Measurements from ENCODE around the gene SCAPER.
A peak's percentile ranks its signal among the peaks of the same experiment; 100 is the strongest.
"Not testable (repeated sequence)": the region's sequence is repeated elsewhere in the genome, so short reads cannot be mapped to it uniquely, and the experiment has no call there.

SCAPER gene

DNA sequence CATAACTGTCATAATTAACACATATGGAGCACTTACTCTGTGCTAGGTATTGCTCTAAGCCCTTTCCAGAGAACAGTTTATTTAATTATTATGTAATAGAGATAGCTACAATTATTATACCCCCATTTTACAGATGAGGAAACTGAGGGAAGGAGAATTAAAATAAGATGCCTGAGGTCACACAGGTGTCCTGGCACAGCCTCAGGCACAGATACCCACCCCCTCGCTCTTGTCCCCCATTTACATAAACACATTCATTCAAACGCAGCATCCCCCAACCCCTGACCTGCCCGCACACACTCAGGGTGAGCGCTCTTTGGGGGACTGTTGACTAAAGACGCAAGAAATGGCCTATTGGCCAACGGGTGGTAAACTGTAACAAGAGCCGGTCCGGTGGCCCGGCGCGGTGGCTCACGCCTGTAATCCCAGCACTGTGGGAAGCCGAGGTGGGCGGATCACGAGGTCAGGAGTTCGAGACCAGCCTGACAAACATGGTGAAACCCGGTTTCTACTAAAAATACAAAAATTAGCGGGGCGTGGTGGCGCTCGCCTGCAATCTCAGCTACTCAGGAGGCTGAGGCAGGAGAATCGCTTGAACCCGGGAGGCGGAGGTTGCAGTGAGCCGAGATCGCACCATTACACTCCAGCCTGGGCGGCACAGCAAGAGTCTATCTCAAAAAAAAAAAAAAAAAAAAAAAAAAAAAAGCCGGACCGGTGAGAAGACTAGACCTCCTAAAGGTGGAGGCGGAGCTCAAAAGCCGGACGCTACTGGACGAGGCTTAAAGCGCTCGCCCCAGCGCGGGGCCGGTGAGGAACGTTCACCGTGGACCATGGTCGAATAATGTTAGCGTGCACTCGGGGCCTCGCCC, 570.5 kb downstream of the SCAPER start:
- no peak for DNase-seq

- no peak for DNase-seq
These were observed 571.3 kb downstream of the SCAPER start for GRCh38 chr15:76333720-76334437.

- DNase-seq, result no peak
These were observed 571.8 kb downstream of the SCAPER start for GRCh38 chr15:76333309-76333708.

DNA sequence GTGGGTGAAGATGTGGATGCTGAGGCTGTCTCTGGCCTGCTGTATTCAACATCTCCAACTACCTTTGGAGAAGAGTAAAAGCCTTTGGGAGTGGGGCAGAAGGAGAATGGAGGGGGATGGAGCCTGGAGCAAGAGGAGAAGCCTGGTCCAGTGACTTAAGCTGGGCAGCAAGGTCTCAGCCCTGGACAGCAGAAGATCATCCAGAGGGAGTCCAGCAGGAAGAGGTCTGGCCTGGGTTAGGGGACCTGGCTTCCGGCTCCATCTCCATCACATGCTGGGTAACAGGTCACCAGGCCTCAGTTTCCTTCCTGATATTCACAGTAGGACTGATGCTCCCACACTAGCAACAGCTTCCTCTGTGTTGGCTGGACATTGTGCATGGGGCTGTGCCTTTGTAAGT, 572.3 kb downstream of the SCAPER start:
- DNase-seq, result no peak

DNA sequence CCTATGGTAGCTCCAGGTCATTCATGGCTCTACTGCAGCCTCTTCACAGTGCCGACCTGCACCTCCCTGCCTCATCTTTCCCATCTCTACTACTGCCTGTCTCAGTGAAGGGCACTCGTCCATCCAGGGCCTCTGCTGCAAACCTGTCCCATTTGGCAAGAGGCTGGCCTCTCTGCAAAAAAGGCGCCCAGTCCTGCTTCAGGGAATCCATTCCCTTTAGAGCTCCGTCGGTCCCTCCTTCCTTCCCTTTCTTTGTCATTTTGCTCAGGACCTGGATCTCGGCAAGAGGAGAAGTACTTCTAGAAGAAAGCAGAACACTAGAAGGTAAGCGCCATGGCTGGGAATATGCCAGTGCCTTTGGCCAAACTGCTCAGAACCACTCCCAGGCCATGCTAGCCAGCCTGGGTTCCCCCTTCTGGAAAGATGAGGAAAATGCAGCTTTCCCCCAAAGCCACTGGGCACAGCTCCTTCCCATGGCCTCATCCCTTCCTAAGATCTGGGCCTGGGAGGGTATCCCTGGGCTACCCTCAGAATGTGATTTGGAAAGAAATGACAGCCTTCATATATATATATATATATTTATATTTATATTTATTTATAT, 575.0 kb downstream of the SCAPER start:
- no peak for DNase-seq

DNA sequence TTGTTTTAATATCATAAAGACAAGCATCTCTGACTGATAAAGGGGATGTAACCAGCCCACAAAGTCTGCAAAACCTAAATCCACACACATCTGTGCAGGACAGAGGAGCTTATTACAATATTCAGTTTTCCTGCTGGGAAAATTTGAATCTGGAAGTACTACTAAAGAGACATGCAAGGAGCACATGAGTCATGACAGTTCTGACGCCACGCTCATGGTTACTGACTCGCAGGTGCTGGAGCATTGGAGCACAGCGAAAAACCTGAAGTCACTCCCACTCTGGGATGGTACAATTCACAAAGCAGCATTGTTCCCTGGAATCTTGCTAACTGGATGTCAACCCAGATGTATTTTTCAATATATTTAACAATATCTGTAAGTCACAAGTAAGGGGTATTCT, 576.2 kb downstream of the SCAPER start:
- DNase-seq, result no peak

- no peak for DNase-seq
These were observed 576.9 kb downstream of the SCAPER start for GRCh38 chr15:76328106-76328696.

- DNase-seq, result no peak
These were observed 577.7 kb downstream of the SCAPER start for GRCh38 chr15:76327191-76328105.

DNA sequence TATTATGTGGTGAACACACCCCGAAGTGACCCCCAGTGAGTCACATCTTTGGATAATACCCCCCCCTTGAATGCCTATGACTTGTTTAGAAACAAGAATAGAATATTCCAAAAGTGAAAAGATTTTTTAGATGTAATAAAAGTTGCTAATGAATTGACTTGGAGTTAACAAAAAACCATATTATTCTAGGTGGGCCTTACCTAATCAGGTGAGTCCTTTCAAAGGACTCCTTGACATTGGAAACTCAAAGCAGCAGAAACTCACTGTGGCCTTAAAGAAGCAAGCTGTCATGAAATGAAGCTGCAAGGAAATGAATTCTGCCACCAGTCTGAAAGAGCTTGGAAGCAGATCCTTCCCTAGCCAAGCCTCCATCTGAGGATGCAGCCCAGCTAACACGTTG, 579.4 kb downstream of the SCAPER start:
- DNase-seq, result no peak

GRCh38 chr15:76324066-76324465, 581.1 kb downstream of the SCAPER start:
- no peak for DNase-seq

DNA sequence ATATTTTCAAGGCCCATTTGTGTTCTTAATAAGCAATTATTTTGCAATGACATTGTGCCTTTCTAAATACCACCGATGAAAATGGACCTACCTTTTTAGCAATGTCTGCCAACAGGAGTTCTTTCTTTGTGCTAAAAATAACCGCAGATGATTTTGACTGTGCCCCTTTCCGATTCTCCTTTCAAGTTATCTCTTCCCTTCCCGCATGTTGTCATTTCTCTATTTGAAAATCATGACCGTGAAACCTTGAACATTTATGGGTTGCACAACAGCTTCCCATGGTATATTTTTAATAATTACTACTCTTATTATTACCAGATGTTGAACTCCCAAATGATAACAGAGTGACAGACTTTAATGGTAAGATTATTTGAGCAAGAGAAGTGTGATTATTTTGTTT, 583.5 kb downstream of the SCAPER start:
- no peak for DNase-seq

DNA sequence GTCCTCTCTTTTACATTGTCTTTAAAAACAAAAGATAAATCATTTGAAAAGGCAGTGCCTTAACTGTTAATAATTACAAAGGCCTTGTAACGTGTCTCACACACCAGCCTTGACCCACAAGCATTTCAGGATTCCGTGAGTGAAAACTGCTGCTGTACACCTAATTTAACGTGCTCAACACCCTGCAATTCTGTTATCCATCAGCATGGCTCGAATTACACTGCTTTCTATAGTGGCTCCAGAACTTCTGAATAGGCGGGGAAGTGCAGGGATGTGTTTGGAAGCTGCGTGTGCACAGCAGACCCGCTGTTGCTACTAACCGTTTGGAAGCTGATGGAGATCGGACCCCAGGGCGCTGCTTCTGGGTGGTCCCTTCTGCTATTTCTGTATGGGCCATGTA, 584.0 kb downstream of the SCAPER start:
- DNase-seq, result no peak

DNA sequence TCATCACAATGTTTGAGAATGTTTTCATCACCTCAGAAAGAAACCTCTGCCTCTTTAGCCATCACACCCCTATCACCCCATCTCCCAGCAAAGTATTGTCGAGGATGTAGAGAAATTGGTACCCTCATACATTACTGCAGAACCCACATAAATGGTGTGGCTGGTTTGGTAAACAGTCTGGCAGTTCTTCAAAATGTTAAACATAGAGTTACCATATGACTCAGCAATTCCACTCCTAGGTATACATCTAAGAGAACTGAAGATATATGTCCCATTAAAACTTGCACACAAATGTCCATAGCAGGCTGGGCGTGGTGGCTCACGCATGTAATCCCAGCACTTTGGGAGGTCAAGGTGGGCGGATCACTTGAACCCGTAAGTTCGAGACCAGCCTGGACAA, 585.1 kb downstream of the SCAPER start:
- DNase-seq, result no peak

DNA sequence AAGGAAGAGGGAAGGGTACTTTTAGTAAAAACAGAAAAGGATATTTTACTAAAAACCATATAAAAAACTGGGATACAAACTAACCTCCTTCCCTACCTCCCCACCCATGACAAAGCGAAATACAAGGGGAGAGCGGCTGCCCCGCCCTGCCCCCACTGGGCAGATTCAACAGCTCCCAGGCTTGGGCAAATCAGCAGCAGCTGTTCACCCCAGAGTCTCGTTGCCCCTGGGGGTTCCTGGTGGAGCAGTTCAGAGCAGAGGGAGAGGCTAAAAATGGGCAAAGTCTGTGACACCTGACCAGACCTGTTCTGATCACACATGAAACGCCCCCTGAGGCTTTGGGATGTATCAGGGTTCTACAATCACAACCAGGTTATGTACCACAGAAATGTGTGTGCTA, 591.4 kb downstream of the SCAPER start:
- DNase-seq, result no peak

GRCh38 chr15:76313175-76313567, 592.0 kb downstream of the SCAPER start:
- DNase-seq, result not testable (repeated sequence)

DNA sequence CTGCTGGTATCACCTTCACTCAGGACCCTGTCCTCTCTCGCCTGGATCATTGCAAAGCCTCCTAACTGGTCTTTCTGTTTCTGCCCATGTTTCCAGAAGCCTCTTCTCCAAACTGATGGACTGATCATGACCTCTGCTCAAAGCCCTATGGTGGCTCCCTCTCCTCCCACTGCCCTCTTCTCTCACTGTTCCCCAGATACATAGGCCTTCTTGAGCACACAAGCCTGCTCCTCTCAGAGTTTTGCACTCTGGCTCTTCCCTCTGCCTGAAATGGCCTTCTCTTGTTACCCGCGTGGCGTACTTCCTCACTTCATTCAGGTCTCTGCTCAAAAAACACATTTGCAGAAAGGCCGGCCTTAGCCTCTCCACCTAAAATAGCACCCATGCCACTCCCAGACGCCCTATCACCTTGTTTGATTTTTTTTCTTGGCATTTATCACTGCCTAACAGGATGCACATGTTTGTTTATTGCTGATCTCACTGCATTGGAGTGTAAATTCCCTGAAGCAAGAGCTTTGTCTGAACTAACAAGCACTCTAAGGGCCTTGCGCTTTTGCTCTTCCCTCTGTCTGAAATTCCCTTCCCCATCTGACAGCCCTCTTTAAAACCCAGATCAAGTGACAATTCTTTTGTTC, 592.5 kb downstream of the SCAPER start:
- DNase-seq, result no peak

- DNase-seq, result peak; percentile 98
These were observed 593.8 kb downstream of the SCAPER start, which contains the start of gene ETFA for GRCh38 chr15:76311100-76311953. ETFA (minus strand) TSS chr15:76311469; CDS start chr15:76311388, 81 bp downstream.

- no peak for DNase-seq
These were observed 594.6 kb downstream of the SCAPER start for GRCh38 chr15:76310475-76311099.

DNA sequence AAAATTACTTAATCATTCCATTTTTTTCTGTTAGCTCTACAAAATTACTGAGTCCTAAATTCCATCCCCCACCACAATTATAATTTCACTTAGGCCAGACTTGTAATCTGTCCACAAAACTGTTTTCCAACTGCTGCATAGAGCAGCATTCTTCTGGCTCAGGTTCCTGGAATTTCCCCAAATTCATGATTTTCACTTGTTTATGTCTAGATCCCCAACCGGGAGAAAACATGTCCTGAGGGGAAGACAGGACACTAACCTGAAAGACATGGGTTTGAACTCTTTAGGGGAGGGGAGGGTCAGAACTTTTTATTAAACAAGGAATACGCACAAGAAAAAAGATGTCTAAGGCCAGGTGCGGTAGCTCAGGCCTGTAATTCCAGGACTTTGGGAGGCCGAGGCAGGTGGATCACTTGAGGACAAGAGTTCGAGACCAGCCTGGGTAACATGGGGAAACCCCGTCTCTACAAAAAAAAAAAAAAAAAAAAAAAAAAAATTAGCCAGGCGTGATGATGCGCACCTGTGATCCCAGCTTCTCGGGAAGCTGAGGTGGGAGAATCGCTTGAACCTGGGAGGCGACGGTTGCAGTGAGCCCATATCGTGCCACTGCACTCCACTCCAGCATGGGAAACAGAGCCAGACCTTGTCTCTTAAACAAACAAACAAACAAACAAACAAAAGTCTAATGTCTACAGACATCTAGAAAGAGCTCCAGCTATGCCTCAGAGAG, 595.4 kb downstream of the SCAPER start:
- no peak for DNase-seq

- DNase-seq, result no peak
These were observed 601.2 kb downstream of the SCAPER start for GRCh38 chr15:76303909-76304308.

Data from stimulated activated CD4-positive, alpha-beta T cell treated with anti-CD3 and anti-CD28 coated beads, Interleukin-15, amount 100 ng/mL, for 24 hours (primary cell).